PFSK-1 (cell line): ENCODE measurements around the gene ADAM33.

Experiments
- FOXP2 ChIP-seq: optimal IDR thresholded peaks from 2 replicates; pipeline ENCODE3; 2011; ENCODE audit warnings: borderline replicate concordance, control low read depth, inconsistent platforms; ENCODE audit not compliant: insufficient read depth; ENCODE audit errors: extremely low read length, extremely low read depth
- POLR2AphosphoS5 ChIP-seq: IDR thresholded peaks from 2 replicates; pipeline ENCODE4 v1.6.1; 2012; ENCODE audit warnings: low read depth, mild to moderate bottlenecking, control low read depth, low read length, moderate library complexity
- REST ChIP-seq, 2 experiments: IDR thresholded peaks; 2 replicates each; pipeline versions ENCODE4 v1.6.1 to v1.8.0; 2011 to 2012; ENCODE audit warnings: low read depth in 2 of 2, low read length in 2 of 2, control low read depth in 1 of 2, inconsistent platforms in 1 of 2, mild to moderate bottlenecking in 1 of 2, moderate library complexity in 1 of 2; ENCODE audit not compliant: insufficient read depth in 1 of 2
- SIN3A ChIP-seq: IDR thresholded peaks from 2 replicates; pipeline ENCODE4 v1.6.1; 2012; ENCODE audit warnings: mild to moderate bottlenecking, low read length, moderate library complexity, borderline replicate concordance; ENCODE audit not compliant: insufficient read depth
- TAF1 ChIP-seq: IDR thresholded peaks from 2 replicates; pipeline ENCODE4 v1.6.1; 2012; ENCODE audit warnings: low read length, control low read depth, borderline replicate concordance; ENCODE audit not compliant: insufficient read depth

The ADAM33 gene

GRCh38 chr20:3622406-3622805, 59.4 kb downstream of the ADAM33 start:
- no peak for TF ChIP-seq POLR2AphosphoS5
- TF ChIP-seq TAF1, result no peak
- TF ChIP-seq REST (IDR thresholded peaks at IDR 0.05; ENCODE audit: insufficient read depth in 1 of 2, low read depth in 2 of 2, low read length in 2 of 2), result no peak
- no peak for TF ChIP-seq FOXP2
- no peak for TF ChIP-seq SIN3A

GRCh38 chr20:3621111-3621510, 60.7 kb downstream of the ADAM33 start:
- TF ChIP-seq REST (IDR thresholded peaks at IDR 0.05; ENCODE audit: insufficient read depth in 1 of 2, low read depth in 2 of 2, low read length in 2 of 2), result no peak
- TF ChIP-seq POLR2AphosphoS5, result no peak
- no peak for TF ChIP-seq TAF1
- TF ChIP-seq SIN3A, result no peak
- no peak for TF ChIP-seq FOXP2
